Hepatocyte (in vitro differentiated cells): ENCODE measurements around the gene GNAO1. TPM values are rescaled to one million over a fixed set of nuclear protein-coding genes. Genes with fewer than 3 reads are reported as not detected.

Source experiments
- DNase-seq: peaks from one replicate; pipeline ENCODE4 v3.0.0-alpha.2; 2016; ENCODE audit warnings: low spot score
- H2AFZ ChIP-seq: fragments of 200-600 bp; sonication (generic); 2 replicates; pipeline ENCODE4 v1.6.0; 2016; ENCODE audit warnings: antibody characterized with exemption, mild to moderate bottlenecking
- H3K27ac ChIP-seq: fragments of 200-600 bp; sonication (generic); 2 replicates; pipeline ENCODE4 v1.5.1; 2016; ENCODE audit warnings: mild to moderate bottlenecking
- H3K27me3 ChIP-seq: fragments of 200-600 bp; sonication (generic); 2 replicates; pipeline ENCODE4 v1.6.1; 2016
- H3K36me3 ChIP-seq: fragments of 200-600 bp; sonication (generic); replicated peaks from 2 replicates; pipeline ENCODE4 v1.5.1; 2016; ENCODE audit warnings: low read depth; ENCODE audit not compliant: insufficient read depth
- H3K4me1 ChIP-seq: fragments of 200-600 bp; sonication (generic); 2 replicates; pipeline ENCODE4 v1.5.1; 2016; ENCODE audit warnings: mild to moderate bottlenecking, moderate library complexity; ENCODE audit not compliant: insufficient read depth
- H3K4me2 ChIP-seq: fragments of 200-600 bp; sonication (generic); 2 replicates; pipeline ENCODE4 v1.6.0; 2016
- H3K4me3 ChIP-seq: fragments of 200-600 bp; sonication (generic); 2 replicates; pipeline ENCODE4 v1.5.1; 2016; ENCODE audit warnings: mild to moderate bottlenecking
- H3K79me2 ChIP-seq: fragments of 200-600 bp; sonication (generic); 2 replicates; pipeline ENCODE4 v1.6.0; 2017; ENCODE audit warnings: mild to moderate bottlenecking
- H3K9me2 ChIP-seq: fragments of 200-600 bp; sonication (generic); replicated peaks from 2 replicates; pipeline ENCODE4 v1.6.0; 2017; ENCODE audit warnings: mild to moderate bottlenecking; ENCODE audit not compliant: insufficient read depth
- H3K9me3 ChIP-seq: fragments of 200-600 bp; sonication (generic); 2 replicates; pipeline ENCODE4 v1.5.1; 2016; ENCODE audit warnings: low read depth, mild to moderate bottlenecking
- H4K20me1 ChIP-seq: fragments of 200-600 bp; sonication (generic); 2 replicates; pipeline ENCODE4 v1.6.0; 2016; ENCODE audit warnings: mild to moderate bottlenecking; ENCODE audit not compliant: insufficient read depth, poor library complexity, severe bottlenecking
- CTCF ChIP-seq: fragments of 200-600 bp; sonication (generic); IDR thresholded peaks from 2 replicates; pipeline ENCODE4 v1.5.1; 2016; ENCODE audit warnings: antibody characterized with exemption, mild to moderate bottlenecking; ENCODE audit not compliant: poor library complexity
- EZH2 ChIP-seq: fragments of 200-600 bp; sonication (generic); IDR thresholded peaks from 2 replicates; pipeline ENCODE4 v1.6.1; 2016; ENCODE audit warnings: antibody characterized with exemption, mild to moderate bottlenecking, borderline replicate concordance
- EZH2phosphoT487 ChIP-seq: fragments of 200-600 bp; sonication (generic); IDR thresholded peaks from one replicate; pipeline ENCODE4 v1.6.1; 2018; ENCODE audit warnings: antibody characterized with exemption, mild to moderate bottlenecking, low read depth, moderate library complexity; ENCODE audit not compliant: unreplicated experiment, severe bottlenecking
- whole genome bisulfite sequencing: methylation state at CpG from one replicate; pipeline ENCODE4 v1.1.6; 2016; ENCODE audit warnings: low lambda C conversion rate; ENCODE audit errors: missing lambda C conversion rate; 5-methylcytosine and 5-hydroxymethylcytosine counted together
- polyA plus RNA-seq: library from polyadenylated mRNA; unstranded; fragments of >200 nt; fragmentation: Nextera tagmentation; extraction: Ambion mirVana; gene quantifications from 2 replicates; pipeline ENCODE4 v1.2.1, GENCODE V29; 2016
- total RNA-seq: library from RNA; depleted of rRNA; stranded (reverse); fragments of >200 nt; gene quantifications from 2 replicates; pipeline ENCODE4 v1.2.3, GENCODE V29; 2014

Gene GNAO1
- total and polyA plus RNA-seq, 2 experiments from 2014 or later, result 0.77 to 2.2 TPM

- peaks cover 4% of the 10 kb centered on the region for H3K4me1 ChIP-seq
- no peaks in the 10 kb centered on the region for H3K9me2 ChIP-seq
Measured at GRCh38 chr16:56320056-56320455, 128.8 kb downstream of the GNAO1 start.

GRCh38 chr16:56320811-56321558 lies 129.7 kb downstream of the GNAO1 start:
- no peaks in the 10 kb centered on the region for H4K20me1 ChIP-seq
- H3K79me2 ChIP-seq, result no peaks in the 10 kb centered on the region
- H2AFZ ChIP-seq, result no peak overlapping the region
- 90% methylated on average over 7 of the region's 7 CpGs for WGBS
- H3K9me3 ChIP-seq, result no peaks in the 10 kb centered on the region
- H3K36me3 ChIP-seq, result no peaks in the 10 kb centered on the region
- no peak for DNase-seq
- no peak overlapping the region for H3K4me2 ChIP-seq
- H3K4me3 ChIP-seq, result no peak overlapping the region
- H3K9me2 ChIP-seq, result no peaks in the 10 kb centered on the region
- H3K4me1 ChIP-seq, result peaks cover 4% of the 10 kb centered on the region
- TF ChIP-seq EZH2phosphoT487 (no peak), CTCF (no peak), EZH2 (no peak)
- peaks cover 7% of the 10 kb centered on the region for H3K27me3 ChIP-seq
- H3K27ac ChIP-seq, result no peak overlapping the region

More at GRCh38 chr16:56320056-56320455, 128.8 kb downstream of the GNAO1 start:
- Histone ChIP-seq H3K9me3 (no peaks in the 10 kb centered on the region), H2AFZ (no peak overlapping the region), H4K20me1 (no peaks in the 10 kb centered on the region), H3K4me3 (no peak overlapping the region), H3K4me2 (no peak overlapping the region), H3K27me3 (peaks cover 7% of the 10 kb centered on the region), H3K79me2 (no peaks in the 10 kb centered on the region), H3K36me3 (no peaks in the 10 kb centered on the region), H3K27ac (no peak overlapping the region)
- no peak for DNase-seq
- TF ChIP-seq EZH2phosphoT487 (no peak), EZH2 (no peak), CTCF (no peak)
- WGBS, result 87% methylated on average over 8 of the region's 8 CpGs

- 84% methylated on average over 9 of the region's 9 CpGs for WGBS
- H3K36me3 ChIP-seq, result no peaks in the 10 kb centered on the region
Measured at GRCh38 chr16:56321571-56321970, 130.3 kb downstream of the GNAO1 start.

More at GRCh38 chr16:56321571-56321970, 130.3 kb downstream of the GNAO1 start:
- Histone ChIP-seq H3K27ac (no peak overlapping the region), H3K4me2 (no peak overlapping the region), H3K4me1 (peaks cover 4% of the 10 kb centered on the region), H3K9me3 (no peaks in the 10 kb centered on the region), H2AFZ (no peak overlapping the region), H3K27me3 (peaks cover 7% of the 10 kb centered on the region), H4K20me1 (no peaks in the 10 kb centered on the region), H3K4me3 (no peak overlapping the region), H3K9me2 (no peaks in the 10 kb centered on the region), H3K79me2 (no peaks in the 10 kb centered on the region)
- no peak for DNase-seq
- TF ChIP-seq CTCF (no peak), EZH2phosphoT487 (no peak), EZH2 (no peak)
